HG02870 (cell line): ENCODE measurements around the gene SCN2B.
"Not testable (repeated sequence)": the region's sequence is repeated elsewhere in the genome, so short reads cannot be mapped to it uniquely, and the experiment has no call there.

ENCODE experiments used
- ATAC-seq: cut with Tn5 transposase; IDR thresholded peaks from one replicate; pipeline ENCODE4 v1.9.1; 2021; ENCODE audit warnings: mild to moderate bottlenecking, moderate library complexity; ENCODE audit not compliant: unreplicated experiment

Gene SCN2B

GRCh38 chr11:118207079-118207478, 30.6 kb upstream of the SCN2B start:
- no peak for ATAC-seq

GRCh38 chr11:118206391-118207031, 30.1 kb upstream of the SCN2B start:
- no peak for ATAC-seq

- no peak for ATAC-seq
These were observed 29.4 kb upstream of the SCN2B start for GRCh38 chr11:118205606-118206378.

- no peak for ATAC-seq
These were observed 26.4 kb upstream of the SCN2B start for GRCh38 chr11:118202599-118203422.

GRCh38 chr11:118201966-118202365, 25.5 kb upstream of the SCN2B start:
- ATAC-seq, result no peak

- ATAC-seq, result no peak
These were observed 24.7 kb upstream of the SCN2B start for GRCh38 chr11:118200901-118201680.

GRCh38 chr11:118200497-118200896, 24.1 kb upstream of the SCN2B start:
- ATAC-seq, result no peak

- no peak for ATAC-seq
These were observed 22.7 kb upstream of the SCN2B start for GRCh38 chr11:118199135-118199534.

GRCh38 chr11:118198370-118198769, 21.9 kb upstream of the SCN2B start:
- no peak for ATAC-seq

- no peak for ATAC-seq
These were observed 18.6 kb upstream of the SCN2B start for GRCh38 chr11:118194835-118195627.

- ATAC-seq, result no peak
These were observed 17.6 kb upstream of the SCN2B start for GRCh38 chr11:118193910-118194566.

GRCh38 chr11:118192817-118193216, 16.4 kb upstream of the SCN2B start:
- ATAC-seq, result not testable (repeated sequence)

- ATAC-seq, result not testable (repeated sequence)
These were observed 14.6 kb upstream of the SCN2B start for GRCh38 chr11:118190942-118191506.

- no peak for ATAC-seq
These were observed 10.1 kb upstream of the SCN2B start for GRCh38 chr11:118186346-118187107.

GRCh38 chr11:118184784-118185579, 8.5 kb upstream of the SCN2B start:
- no peak for ATAC-seq

GRCh38 chr11:118183691-118184090, 7.3 kb upstream of the SCN2B start:
- not testable (repeated sequence) for ATAC-seq

GRCh38 chr11:118180300-118180703, 3.9 kb upstream of the SCN2B start:
- no peak for ATAC-seq

GRCh38 chr11:118176778-118177134, 317 bp upstream of the SCN2B start:
- no peak for ATAC-seq
